ENCODE data around the gene UNK. TPM values are rescaled to one million over a fixed set of nuclear protein-coding genes. Genes with fewer than 3 reads are reported as not detected.
"Not testable (repeated sequence)": the region's sequence is repeated elsewhere in the genome, so short reads cannot be mapped to it uniquely, and the experiment has no call there.

UNK gene
- total RNA-seq, 1 donor from 2014 or later, result 26.0 TPM

- DNase-seq (ENCODE audit: low spot score), result no peak
- Mint-ChIP-seq H3K36me3 (ENCODE audit: low read depth) (peaks cover 3% of the 10 kb centered on the region), H3K4me1 (ENCODE audit: low read depth) (peaks cover 6% of the 10 kb centered on the region), H3K4me3 (no peak overlapping the region), H3K27me3 (ENCODE audit: insufficient read depth) (peaks cover 3% of the 10 kb centered on the region), H3K9me3 (no peaks in the 10 kb centered on the region), H3K27ac (no peak overlapping the region)
- intact Hi-C loops (cut with micrococcal nuclease), result no loop called here
Observed at GRCh38 chr17:75757086-75757681, 27.4 kb upstream of the UNK start.

- Mint-ChIP-seq H3K9me3 (no peaks in the 10 kb centered on the region), H3K27me3 (ENCODE audit: insufficient read depth) (no peaks in the 10 kb centered on the region), H3K36me3 (ENCODE audit: low read depth) (peaks cover 3% of the 10 kb centered on the region), H3K27ac (no peak overlapping the region), H3K4me1 (ENCODE audit: low read depth) (peaks cover 12% of the 10 kb centered on the region), H3K4me3 (no peak overlapping the region)
- intact Hi-C loops (cut with micrococcal nuclease), result no loop called here
- no peak for DNase-seq (ENCODE audit: low spot score)
Observed at GRCh38 chr17:75758131-75758905, 26.3 kb upstream of the UNK start.

GRCh38 chr17:75759457-75759856, 25.1 kb upstream of the UNK start:
- H3K4me1 Mint-ChIP-seq (ENCODE audit: low read depth), result peaks cover 11% of the 10 kb centered on the region
- H3K4me3 Mint-ChIP-seq, result no peak overlapping the region
- H3K27me3 Mint-ChIP-seq (ENCODE audit: insufficient read depth), result no peaks in the 10 kb centered on the region
- DNase-seq (ENCODE audit: low spot score), result no peak
- no peaks in the 10 kb centered on the region for H3K9me3 Mint-ChIP-seq
- no peak overlapping the region for H3K27ac Mint-ChIP-seq
- intact Hi-C loops (cut with micrococcal nuclease), result no loop called here
- H3K36me3 Mint-ChIP-seq (ENCODE audit: low read depth), result peaks cover 3% of the 10 kb centered on the region

GRCh38 chr17:75759978-75760640, 24.5 kb upstream of the UNK start:
- H3K9me3 Mint-ChIP-seq; H3K27ac Mint-ChIP-seq; H3K4me3 Mint-ChIP-seq; DNase-seq (ENCODE audit: low spot score); H3K27me3 Mint-ChIP-seq (ENCODE audit: insufficient read depth); H3K4me1 Mint-ChIP-seq (ENCODE audit: low read depth); H3K36me3 Mint-ChIP-seq (ENCODE audit: low read depth); intact Hi-C loops (cut with micrococcal nuclease): not testable (repeated sequence)

- Mint-ChIP-seq H3K4me1 (ENCODE audit: low read depth) (peaks cover 6% of the 10 kb centered on the region), H3K27ac (peak overlapping the region; percentile 34), H3K27me3 (ENCODE audit: insufficient read depth) (no peaks in the 10 kb centered on the region), H3K9me3 (no peaks in the 10 kb centered on the region), H3K4me3 (peak overlapping the region; percentile 47), H3K36me3 (ENCODE audit: low read depth) (peaks cover 2% of the 10 kb centered on the region)
- no peak for DNase-seq (ENCODE audit: low spot score)
- intact Hi-C loops (cut with micrococcal nuclease), result no loop called here
Observed at GRCh38 chr17:75762513-75763268, 21.9 kb upstream of the UNK start.

GRCh38 chr17:75763269-75763607, 21.4 kb upstream of the UNK start:
- Mint-ChIP-seq H3K9me3 (no peaks in the 10 kb centered on the region), H3K27ac (no peak overlapping the region), H3K36me3 (ENCODE audit: low read depth) (no peaks in the 10 kb centered on the region), H3K4me1 (ENCODE audit: low read depth) (peaks cover 6% of the 10 kb centered on the region), H3K27me3 (ENCODE audit: insufficient read depth) (no peaks in the 10 kb centered on the region), H3K4me3 (peak overlapping the region; percentile 47)
- intact Hi-C loops (cut with micrococcal nuclease), result no loop called here
- DNase-seq (ENCODE audit: low spot score), result no peak

GRCh38 chr17:75763613-75764416, 20.8 kb upstream of the UNK start:
- no peaks in the 10 kb centered on the region for H3K9me3 Mint-ChIP-seq
- no peaks in the 10 kb centered on the region for H3K36me3 Mint-ChIP-seq (ENCODE audit: low read depth)
- peaks cover 6% of the 10 kb centered on the region for H3K4me1 Mint-ChIP-seq (ENCODE audit: low read depth)
- intact Hi-C loops (cut with micrococcal nuclease), result loop anchor here (2.0 kb wide), 3 partner anchors 15 to 85 kb away; a partner anchor contains a TSS
- H3K27ac Mint-ChIP-seq, result peak overlapping the region; percentile 67
- no peak for DNase-seq (ENCODE audit: low spot score)
- H3K4me3 Mint-ChIP-seq, result peak overlapping the region; percentile 84
- no peaks in the 10 kb centered on the region for H3K27me3 Mint-ChIP-seq (ENCODE audit: insufficient read depth)

GRCh38 chr17:75764417-75764710, 20.2 kb upstream of the UNK start:
- intact Hi-C loops (cut with micrococcal nuclease), result loop anchor here (2.0 kb wide), 3 partner anchors 14 to 84 kb away; a partner anchor contains a TSS
- no peak for DNase-seq (ENCODE audit: low spot score)
- H3K4me3 Mint-ChIP-seq, result peak overlapping the region; percentile 84
- H3K4me1 Mint-ChIP-seq (ENCODE audit: low read depth), result peaks cover 6% of the 10 kb centered on the region
- no peaks in the 10 kb centered on the region for H3K36me3 Mint-ChIP-seq (ENCODE audit: low read depth)
- H3K27me3 Mint-ChIP-seq (ENCODE audit: insufficient read depth), result no peaks in the 10 kb centered on the region
- H3K27ac Mint-ChIP-seq, result peak overlapping the region; percentile 72
- no peaks in the 10 kb centered on the region for H3K9me3 Mint-ChIP-seq

GRCh38 chr17:75764711-75765421, 19.7 kb upstream of the UNK start, which contains the start of gene GALK1:
TSS of gene GALK1 (minus strand) at chr17:75765192. CDS start at chr17:75765136, 56 bp downstream.
- no peaks in the 10 kb centered on the region for H3K36me3 Mint-ChIP-seq (ENCODE audit: low read depth)
- H3K4me1 Mint-ChIP-seq (ENCODE audit: low read depth), result peaks cover 6% of the 10 kb centered on the region
- intact Hi-C loops (cut with micrococcal nuclease), result loop anchor here (1.0 to 2.0 kb wide), 4 partner anchors 9 to 84 kb away; a partner anchor contains a TSS
- H3K9me3 Mint-ChIP-seq, result no peaks in the 10 kb centered on the region
- peak within 1 kb of the TSS; percentile 84 for H3K4me3 Mint-ChIP-seq
- H3K27me3 Mint-ChIP-seq (ENCODE audit: insufficient read depth), result no peaks in the 10 kb centered on the region
- H3K27ac Mint-ChIP-seq, result peak within 1 kb of the TSS; percentile 72
- peak; percentile 73 for DNase-seq (ENCODE audit: low spot score)

- DNase-seq (ENCODE audit: low spot score), result no peak
- peaks cover 6% of the 10 kb centered on the region for H3K4me1 Mint-ChIP-seq (ENCODE audit: low read depth)
- peak overlapping the region; percentile 27 for H3K4me3 Mint-ChIP-seq
- intact Hi-C loops (cut with micrococcal nuclease), result loop anchor here (1.0 to 2.0 kb wide), 4 partner anchors 8 to 83 kb away; a partner anchor contains a TSS
- H3K27ac Mint-ChIP-seq, result no peak overlapping the region
- H3K9me3 Mint-ChIP-seq, result no peaks in the 10 kb centered on the region
- no peaks in the 10 kb centered on the region for H3K27me3 Mint-ChIP-seq (ENCODE audit: insufficient read depth)
- H3K36me3 Mint-ChIP-seq (ENCODE audit: low read depth), result no peaks in the 10 kb centered on the region
Observed at GRCh38 chr17:75765981-75766380, 18.6 kb upstream of the UNK start.

GRCh38 chr17:75767881-75768280, 16.7 kb upstream of the UNK start:
- intact Hi-C loops (cut with micrococcal nuclease), result no loop called here
- Mint-ChIP-seq H3K27me3 (ENCODE audit: insufficient read depth) (no peaks in the 10 kb centered on the region), H3K27ac (no peak overlapping the region), H3K4me3 (no peak overlapping the region), H3K36me3 (ENCODE audit: low read depth) (no peaks in the 10 kb centered on the region), H3K4me1 (ENCODE audit: low read depth) (peaks cover 1% of the 10 kb centered on the region), H3K9me3 (no peaks in the 10 kb centered on the region)
- DNase-seq (ENCODE audit: low spot score), result no peak

- Mint-ChIP-seq H3K27me3 (ENCODE audit: insufficient read depth) (no peaks in the 10 kb centered on the region), H3K27ac (no peak overlapping the region), H3K9me3 (no peaks in the 10 kb centered on the region), H3K4me3 (no peak overlapping the region), H3K36me3 (ENCODE audit: low read depth) (peaks cover 2% of the 10 kb centered on the region), H3K4me1 (ENCODE audit: low read depth) (no peaks in the 10 kb centered on the region)
- DNase-seq (ENCODE audit: low spot score), result no peak
- intact Hi-C loops (cut with micrococcal nuclease), result no loop called here
Observed at GRCh38 chr17:75769536-75769935, 15.1 kb upstream of the UNK start.
